Ovary (tissue), 9 donors: Measurements from ENCODE around the gene NUS1. TPM values are rescaled to one million over a fixed set of nuclear protein-coding genes. Genes with fewer than 3 reads are reported as not detected.
"Not testable (repeated sequence)": the region's sequence is repeated elsewhere in the genome, so short reads cannot be mapped to it uniquely, and the experiment has no call there.

Experiments
- DNase-seq, 5 donors: peaks; one replicate each; pipeline ENCODE4 v3.0.0-alpha.2; 2019 to 2020
- H3K27ac ChIP-seq, 2 donors: fragments of 200-600 bp; one replicate each; pipeline versions ENCODE4 v1.5.1 to v1.8.0; 2019 to 2022
- H3K27me3 ChIP-seq: fragments of 200-600 bp; one replicate; pipeline ENCODE4 v1.8.0; 2022
- H3K36me3 ChIP-seq: fragments of 200-600 bp; sonication (generic); one replicate; pipeline ENCODE4 v1.5.1; 2019
- H3K4me1 ChIP-seq: one replicate; pipeline ENCODE4 v1.8.1; 2013; ENCODE audit warnings: mild to moderate bottlenecking, moderate library complexity; ENCODE audit not compliant: insufficient read depth
- H3K4me3 ChIP-seq: fragments of 200-600 bp; sonication (generic); one replicate; pipeline ENCODE4 v1.5.1; 2017
- H3K9me3 ChIP-seq, 2 donors: fragments of 200-600 bp in 1 of 2; sonication (generic) in 1 of 2; one replicate each; pipeline versions ENCODE4 v1.5.1 to v1.8.1; 2013 to 2019; ENCODE audit warnings: mild to moderate bottlenecking in 1 of 2, moderate library complexity in 1 of 2
- EP300 ChIP-seq: sonication (generic); formaldehyde crosslinking; IDR thresholded peaks from one replicate; pipeline ENCODE4 v1.6.1; 2017; ENCODE audit warnings: antibody characterized with exemption
- POLR2A ChIP-seq: fragments of 450-650 bp; IDR thresholded peaks from one replicate; pipeline ENCODE4 v1.6.1; 2017; ENCODE audit warnings: antibody characterized with exemption, mild to moderate bottlenecking, moderate library complexity
- WGBS, 3 donors: extraction: QIAGEN DNeasy Blood & Tissue Kit in 1 of 3; methylation state at CpG; one replicate each; pipeline versions ENCODE4 v1.1.5 to v1.1.7; 2013 to 2017; 5-methylcytosine and 5-hydroxymethylcytosine counted together
- intact Hi-C, 4 donors: fragments of 100-400 bp; cut with DNase I; formaldehyde crosslinking; loops; one replicate each; pipeline versions ENCODE4 v1.11.0 to v1.15.1; 2022 to 2023
- polyA plus RNA-seq, 2 donors: library from polyadenylated mRNA; stranded (reverse); fragments of 200-250 nt in 1 of 2; fragments of 350-450 nt in 1 of 2; fragmentation: Illumina TruSeq in 1 of 2; extraction: RNeasy Lipid Tissue Mini Kit (QIAGEN cat#74804) in 1 of 2; gene quantifications; one replicate each; pipeline ENCODE4 v1.2.3, GENCODE V29; 2013 to 2014
- total RNA-seq, 7 donors: library from RNA; depleted of rRNA in 2 of 7; stranded (reverse); fragments of >200 nt in 2 of 7; fragmentation: NEBNext Ultra II Directional in 3 of 7; extraction: Animal tissue kit (Norgen Biotek cat#: 25700) in 3 of 7; gene quantifications; one replicate each; pipeline versions ENCODE4 v1.1.0 to v1.2.4, GENCODE V29; 2016 to 2023
- TF ChIP-seq, protein P1 (sequence below), 3 donors: fragments of 450-650 bp in 2 of 3; fragments of 200-600 bp in 1 of 3; IDR thresholded peaks; one replicate each; pipeline versions ENCODE4 v1.5.1 to v1.8.0; 2016 to 2022; ENCODE audit warnings: antibody characterized with exemption in 3 of 3, mild to moderate bottlenecking in 1 of 3
- donor health status: DM: no; HTN: no; CAD: no; lungs with moderate emphysema.
- donor health status: DM: no; HTN: no; CAD: no.
- donor health status: Bipolar disorder and iron deficiency.
- donor health status: DM: yes; HTN: yes; CAD: no.
- donor health status: DM: no; HTN: no; CAD: no.
- donor health status: DM: yes; HTN: yes; CAD: no.

Gene NUS1
- total and polyA plus RNA-seq, 9 donors, result 14.6 to 29.2 (median 25.2) TPM

GRCh38 chr6:117706504-117706903 is 31.2 kb downstream of the NUS1 start:
- Histone ChIP-seq H3K4me1 (no peaks in the 10 kb centered on the region), H3K9me3 (no peaks in the 10 kb centered on the region), H3K4me3 (no peak overlapping the region), H3K27me3 (no peaks in the 10 kb centered on the region), H3K27ac (no peak overlapping the region), H3K36me3 (no peaks in the 10 kb centered on the region)
- 73 to 92% (median 83%) methylated on average over 3 of the region's 3 CpGs for WGBS, 3 donors
- intact Hi-C loops, result no loop called here
- no peak for DNase-seq
- TF ChIP-seq, protein P1, sequence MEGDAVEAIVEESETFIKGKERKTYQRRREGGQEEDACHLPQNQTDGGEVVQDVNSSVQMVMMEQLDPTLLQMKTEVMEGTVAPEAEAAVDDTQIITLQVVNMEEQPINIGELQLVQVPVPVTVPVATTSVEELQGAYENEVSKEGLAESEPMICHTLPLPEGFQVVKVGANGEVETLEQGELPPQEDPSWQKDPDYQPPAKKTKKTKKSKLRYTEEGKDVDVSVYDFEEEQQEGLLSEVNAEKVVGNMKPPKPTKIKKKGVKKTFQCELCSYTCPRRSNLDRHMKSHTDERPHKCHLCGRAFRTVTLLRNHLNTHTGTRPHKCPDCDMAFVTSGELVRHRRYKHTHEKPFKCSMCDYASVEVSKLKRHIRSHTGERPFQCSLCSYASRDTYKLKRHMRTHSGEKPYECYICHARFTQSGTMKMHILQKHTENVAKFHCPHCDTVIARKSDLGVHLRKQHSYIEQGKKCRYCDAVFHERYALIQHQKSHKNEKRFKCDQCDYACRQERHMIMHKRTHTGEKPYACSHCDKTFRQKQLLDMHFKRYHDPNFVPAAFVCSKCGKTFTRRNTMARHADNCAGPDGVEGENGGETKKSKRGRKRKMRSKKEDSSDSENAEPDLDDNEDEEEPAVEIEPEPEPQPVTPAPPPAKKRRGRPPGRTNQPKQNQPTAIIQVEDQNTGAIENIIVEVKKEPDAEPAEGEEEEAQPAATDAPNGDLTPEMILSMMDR (IDR thresholded peaks at IDR 0.05), result no peak

GRCh38 chr6:117706936-117707509 is 31.8 kb downstream of the NUS1 start:
- H3K27me3 ChIP-seq, H3K4me1 ChIP-seq, DNase-seq, H3K4me3 ChIP-seq, H3K9me3 ChIP-seq, H3K27ac ChIP-seq, intact Hi-C loops, H3K36me3 ChIP-seq: not testable (repeated sequence)
- 87 to 94% (median 89%) methylated on average over 6 of the region's 7 CpGs for WGBS, 3 donors

GRCh38 chr6:117711369-117711768 is 36.1 kb downstream of the NUS1 start:
- Histone ChIP-seq H3K27me3 (no peaks in the 10 kb centered on the region), H3K9me3 (no peaks in the 10 kb centered on the region), H3K4me1 (no peaks in the 10 kb centered on the region), H3K36me3 (no peaks in the 10 kb centered on the region), H3K4me3 (no peak overlapping the region), H3K27ac (no peak overlapping the region)
- DNase-seq, result no peak
- TF ChIP-seq, protein P1 (IDR thresholded peaks at IDR 0.05), result no peak
- no peak for TF ChIP-seq POLR2A
- no peak for TF ChIP-seq EP300
- intact Hi-C loops, result no loop called here

DNA sequence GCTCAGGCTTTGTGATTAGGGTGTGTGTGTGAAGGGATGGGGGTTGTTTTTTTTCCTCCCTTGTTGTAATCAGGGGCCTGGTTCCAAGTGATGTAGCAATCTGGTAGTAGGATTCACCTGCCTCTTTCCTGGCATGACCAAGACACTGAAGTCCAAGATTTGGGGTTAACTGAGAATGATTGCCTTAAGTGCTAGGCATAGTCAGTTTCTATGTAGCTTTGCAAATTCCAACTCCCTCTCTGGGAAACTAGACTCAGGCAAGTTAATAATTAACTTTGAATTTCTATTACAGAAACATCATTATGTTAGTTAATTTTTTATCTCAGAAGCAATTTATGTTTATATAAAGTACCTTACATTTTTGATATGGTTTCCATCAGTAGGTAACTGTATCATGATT is 43.6 kb downstream of the NUS1 start:
- intact Hi-C loops, result no loop called here

DNA sequence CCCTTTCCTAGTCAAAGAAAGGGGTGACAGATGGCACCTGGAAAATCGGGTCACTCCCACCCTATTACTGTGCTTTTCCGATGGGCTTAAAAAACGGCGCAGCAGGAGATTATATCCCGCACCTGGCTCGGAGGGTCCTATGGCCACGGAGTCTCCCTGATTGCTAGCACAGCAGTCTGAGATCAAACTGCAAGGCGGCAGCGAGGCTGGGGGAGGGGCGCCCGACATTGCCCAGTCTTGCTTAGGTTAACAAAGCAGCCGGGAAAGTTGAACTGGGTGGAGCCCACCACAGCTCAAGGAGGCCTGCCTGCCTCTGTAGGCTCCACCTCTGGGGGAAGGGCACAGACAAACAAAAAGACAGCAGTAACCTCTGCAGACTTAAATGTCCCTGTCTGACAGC is 46.3 kb downstream of the NUS1 start:
- H3K27ac ChIP-seq, H3K36me3 ChIP-seq, H3K27me3 ChIP-seq, H3K4me1 ChIP-seq, DNase-seq, H3K4me3 ChIP-seq, H3K9me3 ChIP-seq, intact Hi-C loops: not testable (repeated sequence)
- 95 to 96% (median 96%) methylated on average over 12 of the region's 12 CpGs for WGBS, 3 donors

More for the DNA sequence above, 43.6 kb downstream of the NUS1 start:
- Histone ChIP-seq H3K4me3 (no peak overlapping the region), H3K4me1 (no peaks in the 10 kb centered on the region), H3K9me3 (no peaks in the 10 kb centered on the region), H3K27ac (no peak overlapping the region), H3K36me3 (no peaks in the 10 kb centered on the region), H3K27me3 (no peaks in the 10 kb centered on the region)
- no peak for TF ChIP-seq EP300
- TF ChIP-seq, protein P1 (IDR thresholded peaks at IDR 0.05), result no peak
- no peak for TF ChIP-seq POLR2A
- DNase-seq, result no peak

DNA sequence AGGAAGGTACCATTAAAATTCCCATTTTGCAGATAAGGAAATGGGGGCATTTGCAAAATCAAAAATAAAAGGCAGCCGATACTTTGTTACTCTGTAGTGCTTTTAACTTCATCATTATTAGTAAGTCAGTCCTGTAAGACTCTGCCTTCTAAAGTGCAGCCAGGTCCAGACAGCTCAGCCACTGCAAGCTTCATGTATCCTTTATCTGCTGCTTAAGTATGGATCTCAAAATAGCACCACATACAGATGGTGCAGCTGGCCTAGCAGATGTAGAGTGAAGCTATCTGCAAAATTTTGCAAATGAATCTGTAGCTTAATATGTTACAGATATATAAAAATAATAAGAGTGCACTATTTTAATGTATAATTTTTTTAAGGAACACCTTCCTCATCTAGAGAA is 53.4 kb downstream of the NUS1 start:
- TF ChIP-seq EP300, result no peak
- TF ChIP-seq, protein P1 (IDR thresholded peaks at IDR 0.05), result no peak

More for the DNA sequence above, 53.4 kb downstream of the NUS1 start:
- Histone ChIP-seq H3K27ac (no peak overlapping the region), H3K4me3 (no peak overlapping the region), H3K4me1 (no peaks in the 10 kb centered on the region), H3K9me3 (no peaks in the 10 kb centered on the region), H3K27me3 (no peaks in the 10 kb centered on the region), H3K36me3 (no peaks in the 10 kb centered on the region)
- 87 to 92% (median 91%) methylated on average over 1 of the region's 1 CpG for WGBS, 3 donors
- intact Hi-C loops, result no loop called here
- DNase-seq, result no peak
